K562 (cell line): ENCODE measurements around the gene TBL1X.

Experiments
- NR2C2 ChIP-seq, 2 experiments: fragments of 200-800 bp in 1 of 2; sonication (Bioruptor generic) in 1 of 2; sonication (generic) in 1 of 2; formaldehyde crosslinking in 1 of 2; IDR thresholded peaks; 2 replicates each; pipeline versions ENCODE4 v1.6.1 to v1.8.0; 2016 to 2022; ENCODE audit warnings: mild to moderate bottlenecking in 1 of 2, missing compliant biosample characterization in 1 of 2, missing genetic modification characterization in 1 of 2, missing genetic modification reagents in 1 of 2
- SAP30 ChIP-seq: fragments of 200-600 bp; sonication (generic); IDR thresholded peaks from 2 replicates; pipeline ENCODE4 v1.6.1; 2012; ENCODE audit warnings: borderline replicate concordance, low read depth, mild to moderate bottlenecking, moderate library complexity, low read length, control low read depth, inconsistent platforms; ENCODE audit not compliant: insufficient read depth, poor library complexity, severe bottlenecking
- TF ChIP-seq, protein P1 (sequence below): fragments of 250-450 bp; sonication (Bioruptor Pico); IDR thresholded peaks from 2 replicates; pipeline ENCODE4 v1.5.0; 2021; ENCODE audit warnings: mild to moderate bottlenecking, borderline replicate concordance
- TF ChIP-seq, protein P2 (sequence below), 3 experiments: IDR thresholded peaks in 2 of 3; conservative IDR thresholded peaks in 1 of 3; 2 replicates each; pipeline ENCODE4 v1.5.1; 2011 to 2012; ENCODE audit warnings: low read length in 3 of 3, mild to moderate bottlenecking in 3 of 3, control low read depth in 2 of 3, improper control_type of control experiment in 1 of 3, inconsistent platforms in 1 of 3, low read depth in 1 of 3, mixed read lengths in 1 of 3, moderate library complexity in 1 of 3; ENCODE audit not compliant: insufficient read depth in 2 of 3
- TF ChIP-seq, protein P3 (sequence below): fragments of 450-650 bp; formaldehyde crosslinking; IDR thresholded peaks from 2 replicates; pipeline ENCODE4 v1.4.0; 2022; ENCODE audit warnings: missing genetic modification characterization

DNA sequence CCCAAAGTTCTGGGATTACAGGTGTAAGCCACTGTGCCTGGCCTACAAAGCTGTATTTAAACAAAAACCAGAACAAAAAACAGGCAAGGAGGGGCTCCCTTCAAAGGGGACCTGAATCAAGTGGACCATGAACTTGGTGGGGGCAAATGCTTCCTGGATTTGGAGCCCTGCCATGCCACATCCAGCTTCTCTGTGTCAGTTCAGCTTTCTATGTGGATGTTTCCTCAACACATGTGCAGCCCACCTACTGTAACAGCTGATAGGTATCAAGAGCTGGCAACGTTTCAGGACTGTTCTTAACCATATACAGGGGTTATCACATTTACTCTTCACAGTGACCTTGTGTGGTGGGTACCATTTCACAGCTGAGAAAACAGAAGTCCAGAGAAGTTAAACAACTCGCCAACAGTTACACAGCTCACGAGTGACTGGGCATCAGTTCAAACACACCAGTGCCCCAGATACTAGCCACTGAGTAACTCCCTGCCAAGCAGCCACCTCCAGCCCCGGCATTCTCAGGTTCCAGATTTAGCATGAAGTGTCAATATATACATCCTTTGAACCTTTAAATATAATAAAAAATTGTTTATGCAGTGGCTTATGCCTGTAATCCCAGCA lies 293.3 kb downstream of the TBL1X start:
- TF ChIP-seq, protein P1, sequence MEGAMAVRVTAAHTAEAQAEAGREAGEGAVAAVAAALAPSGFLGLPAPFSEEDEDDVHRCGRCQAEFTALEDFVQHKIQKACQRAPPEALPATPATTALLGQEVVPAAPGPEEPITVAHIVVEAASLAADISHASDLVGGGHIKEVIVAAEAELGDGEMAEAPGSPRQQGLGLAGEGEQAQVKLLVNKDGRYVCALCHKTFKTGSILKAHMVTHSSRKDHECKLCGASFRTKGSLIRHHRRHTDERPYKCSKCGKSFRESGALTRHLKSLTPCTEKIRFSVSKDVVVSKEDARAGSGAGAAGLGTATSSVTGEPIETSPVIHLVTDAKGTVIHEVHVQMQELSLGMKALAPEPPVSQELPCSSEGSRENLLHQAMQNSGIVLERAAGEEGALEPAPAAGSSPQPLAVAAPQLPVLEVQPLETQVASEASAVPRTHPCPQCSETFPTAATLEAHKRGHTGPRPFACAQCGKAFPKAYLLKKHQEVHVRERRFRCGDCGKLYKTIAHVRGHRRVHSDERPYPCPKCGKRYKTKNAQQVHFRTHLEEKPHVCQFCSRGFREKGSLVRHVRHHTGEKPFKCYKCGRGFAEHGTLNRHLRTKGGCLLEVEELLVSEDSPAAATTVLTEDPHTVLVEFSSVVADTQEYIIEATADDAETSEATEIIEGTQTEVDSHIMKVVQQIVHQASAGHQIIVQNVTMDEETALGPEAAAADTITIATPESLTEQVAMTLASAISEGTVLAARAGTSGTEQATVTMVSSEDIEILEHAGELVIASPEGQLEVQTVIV: no peak
- TF ChIP-seq, protein P2, sequence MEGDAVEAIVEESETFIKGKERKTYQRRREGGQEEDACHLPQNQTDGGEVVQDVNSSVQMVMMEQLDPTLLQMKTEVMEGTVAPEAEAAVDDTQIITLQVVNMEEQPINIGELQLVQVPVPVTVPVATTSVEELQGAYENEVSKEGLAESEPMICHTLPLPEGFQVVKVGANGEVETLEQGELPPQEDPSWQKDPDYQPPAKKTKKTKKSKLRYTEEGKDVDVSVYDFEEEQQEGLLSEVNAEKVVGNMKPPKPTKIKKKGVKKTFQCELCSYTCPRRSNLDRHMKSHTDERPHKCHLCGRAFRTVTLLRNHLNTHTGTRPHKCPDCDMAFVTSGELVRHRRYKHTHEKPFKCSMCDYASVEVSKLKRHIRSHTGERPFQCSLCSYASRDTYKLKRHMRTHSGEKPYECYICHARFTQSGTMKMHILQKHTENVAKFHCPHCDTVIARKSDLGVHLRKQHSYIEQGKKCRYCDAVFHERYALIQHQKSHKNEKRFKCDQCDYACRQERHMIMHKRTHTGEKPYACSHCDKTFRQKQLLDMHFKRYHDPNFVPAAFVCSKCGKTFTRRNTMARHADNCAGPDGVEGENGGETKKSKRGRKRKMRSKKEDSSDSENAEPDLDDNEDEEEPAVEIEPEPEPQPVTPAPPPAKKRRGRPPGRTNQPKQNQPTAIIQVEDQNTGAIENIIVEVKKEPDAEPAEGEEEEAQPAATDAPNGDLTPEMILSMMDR (IDR thresholded peaks at IDR 0.05 in 2 of 3, conservative IDR thresholded peaks at IDR 0.05 in 1 of 3; ENCODE audit: insufficient read depth in 2 of 3, low read depth in 1 of 3, low read length in 3 of 3): no peak
- TF ChIP-seq, protein P3, sequence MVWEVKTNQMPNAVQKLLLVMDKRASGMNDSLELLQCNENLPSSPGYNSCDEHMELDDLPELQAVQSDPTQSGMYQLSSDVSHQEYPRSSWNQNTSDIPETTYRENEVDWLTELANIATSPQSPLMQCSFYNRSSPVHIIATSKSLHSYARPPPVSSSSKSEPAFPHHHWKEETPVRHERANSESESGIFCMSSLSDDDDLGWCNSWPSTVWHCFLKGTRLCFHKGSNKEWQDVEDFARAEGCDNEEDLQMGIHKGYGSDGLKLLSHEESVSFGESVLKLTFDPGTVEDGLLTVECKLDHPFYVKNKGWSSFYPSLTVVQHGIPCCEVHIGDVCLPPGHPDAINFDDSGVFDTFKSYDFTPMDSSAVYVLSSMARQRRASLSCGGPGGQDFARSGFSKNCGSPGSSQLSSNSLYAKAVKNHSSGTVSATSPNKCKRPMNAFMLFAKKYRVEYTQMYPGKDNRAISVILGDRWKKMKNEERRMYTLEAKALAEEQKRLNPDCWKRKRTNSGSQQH (CRISPR knock-in tag): no peak
- TF ChIP-seq SAP30 (no peak), NR2C2 (CRISPR knock-in tag; IDR thresholded peaks at IDR 0.05) (no peak), NR2C2 (tag; IDR thresholded peaks at IDR 0.05) (no peak)
